ENCODE results near the gene SARM1. TPM values are rescaled to one million over a fixed set of nuclear protein-coding genes. Genes with fewer than 3 reads are reported as not detected.

SARM1 gene
- total RNA-seq, 4 donors from 2014 or later = 10.3 to 20.2 (median 16.3) TPM

DNA sequence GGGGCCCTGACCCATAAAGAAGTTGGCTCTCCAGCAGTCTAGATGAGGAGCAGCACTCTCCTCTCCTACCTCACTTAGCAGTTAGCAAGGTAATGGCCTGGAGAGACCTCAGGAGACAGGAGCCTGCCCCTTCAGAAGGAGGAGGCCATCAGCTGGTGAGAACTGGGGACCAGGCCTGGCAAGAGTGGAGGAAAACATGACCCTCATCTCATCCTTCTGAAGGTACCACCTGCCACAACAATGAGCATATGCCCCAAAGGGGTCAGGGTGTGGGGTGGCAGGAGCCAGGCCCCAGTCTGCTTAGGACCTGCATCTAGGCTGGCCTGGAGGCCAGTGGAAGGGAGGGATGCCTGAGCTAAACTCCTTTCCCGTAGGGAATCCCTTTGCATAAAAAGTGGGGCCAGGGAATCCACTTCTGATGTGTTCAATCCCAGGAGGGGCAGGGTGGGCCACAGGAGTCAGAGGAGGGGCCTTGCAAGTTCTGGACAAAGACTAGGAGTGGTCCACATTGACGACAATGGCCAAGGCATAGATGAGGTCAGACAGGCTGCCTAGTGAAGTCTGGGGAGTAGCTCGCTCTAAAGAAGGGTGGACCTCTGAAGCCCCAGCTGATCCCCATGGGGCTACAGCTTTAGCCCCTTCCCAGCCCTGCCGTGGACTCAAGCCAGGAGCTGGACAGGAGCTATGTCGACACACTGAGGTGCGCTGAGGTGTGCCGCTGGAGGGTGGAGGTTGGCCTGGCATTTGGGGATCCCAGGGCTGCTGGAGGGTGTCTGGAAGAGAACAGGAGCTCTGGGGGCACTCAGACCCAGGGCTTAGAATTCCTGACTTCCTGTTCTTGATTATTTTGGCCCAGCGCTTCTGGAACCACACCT is 7.5 kb upstream of the SARM1 start:
- no peaks in the 10 kb centered on the region for H3K4me1 ChIP-seq
- no peak for DNase-seq
- no peaks in the 10 kb centered on the region for H3K9me3 ChIP-seq
- H3K36me3 ChIP-seq = peaks cover 35 to 40% of the 10 kb centered on the region in 2 donors
- H3K27ac ChIP-seq = no peak overlapping the region
- no peak overlapping the region for H3K4me3 ChIP-seq (replicated peaks in 1 of 3)
- no peaks in the 10 kb centered on the region for H3K27me3 ChIP-seq
- 89 to 97% methylated on average over 5 to 8 of the region's 8 CpGs for WGBS, 2 donors
- intact Hi-C loops (cut with DNase I) = no loop called here
- TF ChIP-seq, protein P1, sequence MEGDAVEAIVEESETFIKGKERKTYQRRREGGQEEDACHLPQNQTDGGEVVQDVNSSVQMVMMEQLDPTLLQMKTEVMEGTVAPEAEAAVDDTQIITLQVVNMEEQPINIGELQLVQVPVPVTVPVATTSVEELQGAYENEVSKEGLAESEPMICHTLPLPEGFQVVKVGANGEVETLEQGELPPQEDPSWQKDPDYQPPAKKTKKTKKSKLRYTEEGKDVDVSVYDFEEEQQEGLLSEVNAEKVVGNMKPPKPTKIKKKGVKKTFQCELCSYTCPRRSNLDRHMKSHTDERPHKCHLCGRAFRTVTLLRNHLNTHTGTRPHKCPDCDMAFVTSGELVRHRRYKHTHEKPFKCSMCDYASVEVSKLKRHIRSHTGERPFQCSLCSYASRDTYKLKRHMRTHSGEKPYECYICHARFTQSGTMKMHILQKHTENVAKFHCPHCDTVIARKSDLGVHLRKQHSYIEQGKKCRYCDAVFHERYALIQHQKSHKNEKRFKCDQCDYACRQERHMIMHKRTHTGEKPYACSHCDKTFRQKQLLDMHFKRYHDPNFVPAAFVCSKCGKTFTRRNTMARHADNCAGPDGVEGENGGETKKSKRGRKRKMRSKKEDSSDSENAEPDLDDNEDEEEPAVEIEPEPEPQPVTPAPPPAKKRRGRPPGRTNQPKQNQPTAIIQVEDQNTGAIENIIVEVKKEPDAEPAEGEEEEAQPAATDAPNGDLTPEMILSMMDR (IDR thresholded peaks at IDR 0.05) = no peak
- TF ChIP-seq POLR2A (IDR thresholded peaks at IDR 0.05) = no peak

DNA sequence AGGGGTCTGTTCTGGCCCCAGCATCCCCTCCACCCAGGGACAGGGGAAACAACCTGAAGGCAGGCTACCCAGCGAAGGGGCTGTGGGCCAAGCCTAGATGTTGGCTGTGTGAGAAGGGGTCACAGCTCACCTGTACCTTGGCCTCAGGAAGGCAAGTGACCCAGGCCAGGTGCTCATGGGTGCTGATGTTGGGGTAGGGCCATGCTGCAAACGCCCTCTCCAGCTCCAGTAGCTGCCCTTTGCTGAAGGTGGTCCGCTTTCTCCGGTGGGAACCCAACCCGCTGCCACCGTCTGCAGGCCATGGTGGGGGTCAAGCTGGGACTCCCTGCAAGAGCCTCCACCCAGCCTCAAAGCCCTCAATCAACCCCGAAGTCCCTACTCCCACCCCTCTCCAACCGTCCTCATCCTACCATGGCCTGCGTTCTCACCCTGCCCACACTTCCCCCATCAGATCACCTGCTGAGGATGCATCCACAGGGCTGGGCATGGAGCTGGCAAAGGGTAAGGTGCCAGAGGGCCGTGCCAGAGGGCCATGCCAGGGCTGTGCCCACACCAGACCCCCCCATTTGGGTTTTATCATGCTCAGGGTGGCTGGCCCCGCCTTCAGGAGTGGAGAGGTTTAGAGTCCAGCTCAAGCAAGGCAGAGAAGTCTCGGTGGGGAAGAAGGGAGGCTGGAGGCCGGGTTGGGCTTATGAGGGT is 6.7 kb upstream of the SARM1 start, which contains the start of gene SEBOX:
Gene SEBOX (minus strand): TSS at position 535 of the 699 bp plus-strand sequence. CDS start 48 bp downstream, at position 487.
- DNase-seq = no peak
- WGBS, 2 donors = 95 to 97% methylated on average over 13 of the region's 13 CpGs
- no peaks in the 10 kb centered on the region for H3K27me3 ChIP-seq
- intact Hi-C loops (cut with DNase I) = no loop called here
- peaks cover 27 to 34% of the 10 kb centered on the region in 2 donors for H3K36me3 ChIP-seq
- no peaks in the 10 kb centered on the region for H3K4me1 ChIP-seq
- TF ChIP-seq, protein P1 (IDR thresholded peaks at IDR 0.05) = no peak
- no peak within 1 kb of the TSS for H3K4me3 ChIP-seq (replicated peaks in 1 of 3)
- H3K27ac ChIP-seq = no peak within 1 kb of the TSS
- no peaks in the 10 kb centered on the region for H3K9me3 ChIP-seq

DNA sequence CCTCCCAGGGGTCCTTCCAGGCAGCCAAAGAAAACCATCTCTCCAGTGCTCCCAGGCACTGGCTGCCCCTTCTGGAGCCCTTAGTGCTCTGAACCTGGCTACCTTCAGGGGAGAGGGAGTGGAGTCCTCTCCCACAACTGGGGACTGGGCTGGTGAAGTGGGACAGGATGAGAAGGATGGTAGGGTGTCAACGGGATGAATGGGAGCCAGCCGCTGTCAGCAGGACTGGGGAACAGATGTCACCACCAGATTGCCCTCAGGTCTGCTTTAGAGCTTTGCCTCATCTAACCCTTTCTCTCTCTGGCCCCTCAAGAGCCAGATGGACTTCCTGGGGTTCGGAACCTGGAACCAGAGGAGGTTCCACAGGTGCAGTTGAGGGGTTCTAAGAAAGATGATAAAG is 6.0 kb upstream of the SARM1 start:
- intact Hi-C loops (cut with DNase I) = no loop called here
- Histone ChIP-seq H3K27me3 (no peaks in the 10 kb centered on the region), H3K4me1 (no peaks in the 10 kb centered on the region), H3K9me3 (no peaks in the 10 kb centered on the region), H3K4me3 (replicated peaks in 1 of 3) (no peak overlapping the region), H3K36me3 (peaks cover 21 to 28% of the 10 kb centered on the region in 2 donors), H3K27ac (no peak overlapping the region)
- WGBS, 2 donors = 90 to 95% methylated on average over 3 of the region's 3 CpGs
- TF ChIP-seq POLR2A (IDR thresholded peaks at IDR 0.05) = no peak
- TF ChIP-seq, protein P1 (IDR thresholded peaks at IDR 0.05) = no peak
- no peak for DNase-seq

DNA sequence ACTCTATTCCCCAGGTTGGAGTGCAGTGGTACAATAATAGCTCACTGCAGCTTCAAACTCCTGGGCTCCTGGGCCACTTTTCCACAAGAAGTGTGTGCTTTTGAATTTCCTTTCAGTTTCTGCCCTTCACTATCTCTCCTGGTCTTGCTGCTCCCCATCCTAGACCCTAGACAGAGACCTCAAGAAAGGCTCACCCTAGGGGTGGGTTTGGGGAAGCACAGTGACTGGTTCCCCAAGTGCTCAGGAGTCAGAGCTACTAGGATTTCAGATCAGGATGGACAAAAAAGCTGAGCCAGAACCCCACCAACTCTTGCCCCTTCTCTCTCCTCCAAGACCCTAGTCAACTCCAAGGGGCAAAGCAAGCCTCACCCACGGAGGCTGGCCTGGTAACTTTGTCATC is 4.9 kb upstream of the SARM1 start:
- no peak for DNase-seq
- TF ChIP-seq, protein P1 (IDR thresholded peaks at IDR 0.05) = no peak
- no peak for TF ChIP-seq POLR2A (IDR thresholded peaks at IDR 0.05)
- no peak overlapping the region for H3K27ac ChIP-seq
- no peaks in the 10 kb centered on the region for H3K27me3 ChIP-seq
- H3K36me3 ChIP-seq = peaks cover 10 to 16% of the 10 kb centered on the region in 2 donors
- no peaks in the 10 kb centered on the region for H3K9me3 ChIP-seq
- intact Hi-C loops (cut with DNase I) = no loop called here
- WGBS, 2 donors = 40% methylated on average over 1 of the region's 1 CpG; no CpG with 5 or more reads in 1 of the 2 donors
- peaks cover 2 to 10% of the 10 kb centered on the region in 2 donors for H3K4me1 ChIP-seq
- H3K4me3 ChIP-seq (replicated peaks in 1 of 3) = no peak overlapping the region

Data from thyroid gland (tissue), 4 donors.